ENCODE data around the gene TMEM198. TPM values are rescaled to one million over a fixed set of nuclear protein-coding genes. Genes with fewer than 3 reads are reported as not detected.

TMEM198 gene
- total RNA-seq, 2 experiments from 2014 or later, result 0.86 to 1.1 TPM

DNA sequence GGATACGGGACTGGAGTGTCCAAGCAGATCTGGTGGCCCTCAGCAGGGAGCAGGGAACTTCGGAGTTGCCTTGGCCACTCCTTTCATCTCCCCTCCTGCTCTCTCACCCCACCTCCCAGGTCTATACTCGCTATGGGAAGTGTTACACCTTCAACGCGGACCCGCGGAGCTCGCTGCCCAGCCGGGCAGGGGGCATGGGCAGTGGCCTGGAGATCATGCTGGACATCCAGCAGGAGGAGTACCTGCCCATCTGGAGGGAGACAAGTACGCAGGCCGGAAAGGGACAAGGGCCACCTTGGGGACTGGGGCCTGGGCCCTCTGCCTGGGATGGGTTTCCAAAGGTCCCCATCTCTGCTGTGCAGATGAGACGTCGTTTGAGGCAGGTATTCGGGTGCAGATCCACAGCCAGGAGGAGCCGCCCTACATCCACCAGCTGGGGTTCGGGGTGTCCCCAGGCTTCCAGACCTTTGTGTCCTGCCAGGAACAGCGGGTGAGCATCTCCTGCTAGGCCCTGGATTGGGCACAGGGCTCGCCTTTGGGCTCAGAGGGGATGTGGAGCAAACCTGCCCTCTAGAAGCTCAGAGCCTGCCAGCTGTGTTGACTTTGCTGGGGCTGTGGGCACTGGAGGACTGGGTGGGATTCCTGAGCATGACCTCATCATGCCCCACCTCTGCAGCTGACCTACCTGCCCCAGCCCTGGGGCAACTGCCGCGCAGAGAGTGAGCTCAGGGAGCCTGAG is 12.0 kb upstream of the TMEM198 start:
- CTCF ChIA-PET, result interaction anchor here (0.7 to 8.1 kb wide), 8 partner anchors 8 to 180 kb away, joined by 3 to 211 read pairs (median 4); partner anchors contain the start of genes GMPPA and STK11IP
- H3K36me3 Mint-ChIP-seq (ENCODE audit: low read depth), result no peaks in the 10 kb centered on the region
- H3K4me3 Mint-ChIP-seq, result no peak overlapping the region
- H3K9me3 Mint-ChIP-seq, result no peaks in the 10 kb centered on the region
- intact Hi-C loops (cut with micrococcal nuclease), result no loop called here
- no peak for DNase-seq
- H3K27ac Mint-ChIP-seq, result no peak overlapping the region
- H3K4me1 Mint-ChIP-seq (ENCODE audit: low read depth), result no peaks in the 10 kb centered on the region
- peaks cover 39% of the 10 kb centered on the region for H3K27me3 Mint-ChIP-seq (ENCODE audit: low read depth)

DNA sequence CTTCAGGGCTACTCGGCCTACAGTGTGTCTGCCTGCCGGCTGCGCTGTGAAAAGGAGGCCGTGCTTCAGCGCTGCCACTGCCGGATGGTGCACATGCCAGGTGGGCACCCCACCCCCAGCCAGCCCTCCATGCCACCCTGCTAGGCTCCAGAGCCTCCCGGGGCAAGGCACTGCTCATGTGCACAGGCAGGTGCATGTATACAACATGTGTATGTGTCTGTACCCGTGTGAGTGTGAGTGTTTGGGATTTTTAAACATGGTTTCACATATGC is 11.5 kb upstream of the TMEM198 start:
- no peak overlapping the region for H3K4me3 Mint-ChIP-seq
- H3K9me3 Mint-ChIP-seq, result no peaks in the 10 kb centered on the region
- CTCF ChIA-PET, result interaction anchor here (0.9 to 8.1 kb wide), 7 partner anchors 7 to 180 kb away, joined by 3 to 211 read pairs (median 4); partner anchors contain the start of genes GMPPA and STK11IP
- H3K36me3 Mint-ChIP-seq (ENCODE audit: low read depth), result no peaks in the 10 kb centered on the region
- peaks cover 34% of the 10 kb centered on the region for H3K27me3 Mint-ChIP-seq (ENCODE audit: low read depth)
- intact Hi-C loops (cut with micrococcal nuclease), result no loop called here
- no peak for DNase-seq
- H3K4me1 Mint-ChIP-seq (ENCODE audit: low read depth), result no peaks in the 10 kb centered on the region
- H3K27ac Mint-ChIP-seq, result no peak overlapping the region

DNA sequence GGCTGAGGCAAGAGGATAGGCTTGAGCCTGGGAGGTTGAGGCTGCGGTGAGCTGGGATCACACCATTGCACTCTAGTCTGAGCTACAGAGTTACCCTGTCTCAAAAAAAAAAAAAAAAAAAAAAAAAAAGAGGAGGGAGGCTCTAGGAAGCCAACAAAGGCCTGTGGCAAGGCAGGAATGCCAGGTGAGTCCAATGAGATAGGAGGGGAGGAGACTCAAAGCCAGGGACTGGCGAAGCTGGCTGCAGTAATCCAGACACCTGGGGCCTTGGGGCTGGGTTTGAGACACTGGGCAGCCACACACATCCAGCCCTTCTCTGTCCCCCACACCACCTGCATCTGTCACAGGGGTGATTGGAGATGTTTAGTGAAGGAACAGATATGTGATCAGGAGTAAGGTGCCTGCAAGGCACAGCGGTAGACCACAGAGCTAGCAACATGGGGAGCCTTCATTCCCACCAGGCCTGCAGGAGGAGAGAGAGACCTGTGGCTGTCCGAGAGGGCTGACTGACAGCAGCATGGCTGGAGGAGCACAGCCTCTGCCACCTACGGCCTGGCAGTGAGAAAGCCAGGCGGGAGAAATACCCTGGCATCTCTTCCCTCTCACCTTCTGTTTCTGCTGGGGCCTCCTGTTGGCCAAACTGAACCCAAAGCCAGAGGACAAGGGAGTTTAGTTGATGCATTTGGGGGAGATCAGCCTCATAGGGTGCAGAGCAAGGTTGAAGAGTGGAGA is 9.7 kb upstream of the TMEM198 start:
- CTCF ChIA-PET, result interaction anchor here (0.6 to 1.1 kb wide), 4 partner anchors 39 to 412 kb away, joined by 3 to 4 read pairs (median 4); a partner anchor contains a TSS
- H3K4me3 Mint-ChIP-seq, result no peak overlapping the region
- no peak overlapping the region for H3K27ac Mint-ChIP-seq
- peaks cover 4% of the 10 kb centered on the region for H3K36me3 Mint-ChIP-seq (ENCODE audit: low read depth)
- DNase-seq, result no peak
- no peaks in the 10 kb centered on the region for H3K4me1 Mint-ChIP-seq (ENCODE audit: low read depth)
- no peaks in the 10 kb centered on the region for H3K9me3 Mint-ChIP-seq
- peaks cover 21% of the 10 kb centered on the region for H3K27me3 Mint-ChIP-seq (ENCODE audit: low read depth)
- intact Hi-C loops (cut with micrococcal nuclease), result no loop called here

DNA sequence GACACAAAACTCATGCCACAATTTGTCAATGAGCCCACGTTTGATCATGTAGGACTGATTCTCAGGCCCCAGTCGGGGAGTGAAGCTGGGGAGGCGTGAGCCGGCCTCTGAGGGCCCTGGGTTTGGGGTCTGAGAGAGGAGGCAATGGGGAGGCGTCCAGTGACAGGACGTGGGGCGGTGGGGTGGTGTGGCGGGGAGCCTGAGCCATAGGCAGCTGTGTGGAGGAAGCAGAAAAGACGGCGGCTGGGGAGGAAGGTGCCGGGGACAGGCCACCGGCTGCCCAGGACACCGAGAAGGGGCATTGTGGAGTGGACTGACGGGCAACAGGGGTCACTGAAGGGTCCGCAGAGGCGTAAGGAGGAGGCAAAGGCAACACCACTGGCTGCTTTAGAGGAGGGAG is 7.4 kb upstream of the TMEM198 start:
- Mint-ChIP-seq H3K27me3 (ENCODE audit: low read depth) (peaks cover under 1% of the 10 kb centered on the region), H3K4me3 (no peak overlapping the region), H3K9me3 (no peaks in the 10 kb centered on the region), H3K27ac (no peak overlapping the region), H3K4me1 (ENCODE audit: low read depth) (peaks cover 2% of the 10 kb centered on the region), H3K36me3 (ENCODE audit: low read depth) (peaks cover 9% of the 10 kb centered on the region)
- DNase-seq, result no peak
- intact Hi-C loops (cut with micrococcal nuclease), result no loop called here
- CTCF ChIA-PET, result no interaction called here

DNA sequence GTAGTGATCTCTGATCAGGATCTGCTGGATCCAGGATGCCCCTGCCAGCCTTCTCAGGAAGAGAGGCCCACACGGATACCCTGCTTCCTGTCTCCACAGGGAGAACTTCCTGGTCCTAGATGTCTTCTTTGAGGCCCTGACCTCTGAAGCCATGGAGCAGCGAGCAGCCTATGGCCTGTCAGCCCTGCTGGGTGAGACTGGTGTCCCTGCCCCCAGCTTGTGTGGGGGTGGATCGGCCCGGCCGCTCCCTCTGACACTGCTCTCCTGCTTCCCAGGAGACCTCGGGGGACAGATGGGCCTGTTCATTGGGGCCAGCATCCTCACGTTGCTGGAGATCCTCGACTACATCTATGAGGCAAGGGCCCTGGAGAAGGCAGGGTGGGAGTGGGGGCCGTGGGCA is 6.9 kb upstream of the TMEM198 start:
- H3K9me3 Mint-ChIP-seq, result no peaks in the 10 kb centered on the region
- no peaks in the 10 kb centered on the region for H3K27me3 Mint-ChIP-seq (ENCODE audit: low read depth)
- intact Hi-C loops (cut with micrococcal nuclease), result no loop called here
- H3K27ac Mint-ChIP-seq, result no peak overlapping the region
- peaks cover 9% of the 10 kb centered on the region for H3K36me3 Mint-ChIP-seq (ENCODE audit: low read depth)
- peaks cover 5% of the 10 kb centered on the region for H3K4me1 Mint-ChIP-seq (ENCODE audit: low read depth)
- H3K4me3 Mint-ChIP-seq, result no peak overlapping the region
- CTCF ChIA-PET, result interaction anchor here (5.5 kb wide), 1 partner anchor 8 kb away, joined by 65 read pairs; no protein-coding TSS in a partner anchor
- DNase-seq, result no peak

DNA sequence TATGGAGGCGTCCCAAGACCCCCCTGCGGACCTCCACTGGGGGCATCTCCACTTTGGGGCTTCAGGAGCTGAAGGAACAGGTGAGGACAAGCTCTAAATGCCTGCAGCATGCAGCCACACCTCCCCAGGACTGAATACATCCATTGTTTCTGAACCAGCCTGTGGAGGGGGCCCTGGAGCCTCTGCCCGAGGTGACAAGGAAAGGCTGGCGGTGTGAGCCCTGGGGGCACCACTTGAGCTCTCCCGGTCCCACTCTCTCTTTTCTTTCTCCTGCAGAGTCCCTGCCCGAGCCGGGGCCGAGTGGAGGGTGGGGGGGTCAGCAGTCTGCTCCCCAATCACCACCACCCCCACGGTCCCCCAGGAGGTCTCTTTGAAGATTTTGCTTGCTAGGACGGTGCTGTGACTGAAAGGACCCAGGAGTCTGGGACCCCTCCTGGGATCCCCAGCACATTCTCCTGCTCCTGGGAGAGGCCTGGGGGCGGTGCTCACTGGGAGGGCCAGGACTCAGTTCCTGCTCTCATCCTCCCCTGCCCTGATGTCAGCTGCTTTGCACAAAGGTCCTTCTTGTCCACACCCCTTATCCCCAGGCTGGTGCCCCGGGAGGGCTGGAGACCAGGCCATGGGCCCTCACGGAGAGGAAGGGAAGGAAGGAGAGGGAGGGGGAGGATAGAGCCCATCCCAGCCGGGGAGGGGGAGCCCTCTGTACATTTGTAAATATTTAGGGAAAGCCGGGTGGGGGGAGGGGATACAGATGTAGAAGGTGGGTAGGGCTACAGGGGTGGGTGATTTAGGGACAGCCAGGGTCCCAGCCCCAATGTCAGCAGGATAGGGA is 6.0 kb upstream of the TMEM198 start:
- intact Hi-C loops (cut with micrococcal nuclease), result no loop called here
- H3K36me3 Mint-ChIP-seq (ENCODE audit: low read depth), result peaks cover 9% of the 10 kb centered on the region
- DNase-seq, result no peak
- H3K4me3 Mint-ChIP-seq, result no peak overlapping the region
- CTCF ChIA-PET, result interaction anchor here (0.6 to 5.5 kb wide), 3 partner anchors 9 to 104 kb away, joined by 3 to 65 read pairs (median 3); a partner anchor contains a TSS
- peaks cover 13% of the 10 kb centered on the region for H3K4me1 Mint-ChIP-seq (ENCODE audit: low read depth)
- no peak overlapping the region for H3K27ac Mint-ChIP-seq
- H3K27me3 Mint-ChIP-seq (ENCODE audit: low read depth), result no peaks in the 10 kb centered on the region
- H3K9me3 Mint-ChIP-seq, result no peaks in the 10 kb centered on the region

DNA sequence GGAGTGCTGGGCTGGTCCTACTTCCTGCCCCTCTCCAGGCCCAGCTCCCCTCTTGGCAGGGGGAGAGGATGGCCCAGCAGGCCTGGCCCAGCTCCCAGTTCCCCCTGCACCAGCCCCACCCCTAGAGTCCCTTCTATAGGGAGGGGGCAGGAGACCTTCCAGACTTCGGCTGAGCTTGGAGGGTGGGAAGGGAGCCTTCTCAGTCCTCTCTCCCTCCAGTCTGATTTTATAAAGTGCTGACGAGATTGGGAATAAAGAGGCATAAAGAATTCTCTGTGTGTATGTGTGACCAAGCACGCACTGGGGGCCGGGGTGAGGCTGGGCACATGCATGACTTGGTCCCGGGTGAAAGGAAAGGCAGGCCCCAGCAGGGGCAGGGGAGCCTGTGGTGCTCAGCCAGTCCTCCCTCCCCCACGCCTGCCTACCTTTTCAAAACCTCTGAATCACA is 5.3 kb upstream of the TMEM198 start:
- CTCF ChIA-PET, result interaction anchor here (0.6 to 6.0 kb wide), 4 partner anchors 9 to 103 kb away, joined by 3 to 65 read pairs (median 30); a partner anchor contains a TSS
- intact Hi-C loops (cut with micrococcal nuclease), result no loop called here
- no peak overlapping the region for H3K27ac Mint-ChIP-seq
- no peaks in the 10 kb centered on the region for H3K9me3 Mint-ChIP-seq
- H3K36me3 Mint-ChIP-seq (ENCODE audit: low read depth), result peaks cover 9% of the 10 kb centered on the region
- DNase-seq, result no peak
- peaks cover 13% of the 10 kb centered on the region for H3K4me1 Mint-ChIP-seq (ENCODE audit: low read depth)
- H3K27me3 Mint-ChIP-seq (ENCODE audit: low read depth), result no peaks in the 10 kb centered on the region
- no peak overlapping the region for H3K4me3 Mint-ChIP-seq

DNA sequence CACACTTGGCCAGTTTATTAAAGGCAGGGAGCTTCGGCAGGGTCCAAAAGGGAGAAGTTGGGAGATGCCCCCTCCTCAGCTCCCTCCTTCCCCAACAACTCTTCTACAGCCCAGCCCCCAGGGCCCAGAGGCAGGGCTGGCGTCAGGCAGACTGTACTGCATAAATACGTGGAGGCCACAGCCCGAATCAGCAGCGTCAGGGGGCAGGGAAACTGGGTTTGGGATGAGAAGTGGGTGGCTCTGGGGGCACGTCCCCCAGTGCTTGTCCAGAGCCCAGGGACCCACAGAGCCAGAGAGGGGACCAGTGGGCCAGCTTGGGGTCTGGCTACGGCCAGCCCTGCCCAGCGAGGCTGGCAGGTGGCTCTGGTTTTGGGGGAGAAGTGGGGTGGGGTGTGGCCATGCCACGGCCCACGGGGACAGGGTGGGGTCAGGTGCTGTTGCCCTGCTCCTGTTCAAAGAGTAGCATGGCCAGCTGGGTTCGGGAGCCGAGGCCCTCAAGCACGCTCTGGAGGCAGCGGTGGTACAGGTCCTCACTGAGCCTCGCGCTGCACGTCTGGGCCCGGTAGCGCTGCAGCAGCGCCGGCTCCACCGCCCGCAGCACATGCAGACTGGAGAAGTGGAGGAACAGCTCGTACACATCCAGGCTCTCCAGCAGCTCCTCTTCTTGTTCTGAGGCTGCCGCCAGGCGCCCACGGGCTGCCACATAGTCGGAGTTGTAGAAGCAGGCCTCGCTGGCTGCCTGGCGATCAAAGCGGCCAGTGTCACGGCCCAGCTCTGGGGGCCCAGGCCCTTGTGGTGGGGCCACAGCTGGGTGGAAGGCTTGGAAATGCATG is 4.7 kb upstream of the TMEM198 start:
- CTCF ChIA-PET, result interaction anchor here (0.6 to 6.0 kb wide), 5 partner anchors 10 to 147 kb away, joined by 3 to 65 read pairs (median 55); no protein-coding TSS in a partner anchor
- H3K4me3 Mint-ChIP-seq, result no peak overlapping the region
- no peaks in the 10 kb centered on the region for H3K9me3 Mint-ChIP-seq
- intact Hi-C loops (cut with micrococcal nuclease), result no loop called here
- H3K36me3 Mint-ChIP-seq (ENCODE audit: low read depth), result peaks cover 9% of the 10 kb centered on the region
- H3K27ac Mint-ChIP-seq, result no peak overlapping the region
- DNase-seq, result no peak
- H3K4me1 Mint-ChIP-seq (ENCODE audit: low read depth), result peaks cover 13% of the 10 kb centered on the region
- H3K27me3 Mint-ChIP-seq (ENCODE audit: low read depth), result no peaks in the 10 kb centered on the region

DNA sequence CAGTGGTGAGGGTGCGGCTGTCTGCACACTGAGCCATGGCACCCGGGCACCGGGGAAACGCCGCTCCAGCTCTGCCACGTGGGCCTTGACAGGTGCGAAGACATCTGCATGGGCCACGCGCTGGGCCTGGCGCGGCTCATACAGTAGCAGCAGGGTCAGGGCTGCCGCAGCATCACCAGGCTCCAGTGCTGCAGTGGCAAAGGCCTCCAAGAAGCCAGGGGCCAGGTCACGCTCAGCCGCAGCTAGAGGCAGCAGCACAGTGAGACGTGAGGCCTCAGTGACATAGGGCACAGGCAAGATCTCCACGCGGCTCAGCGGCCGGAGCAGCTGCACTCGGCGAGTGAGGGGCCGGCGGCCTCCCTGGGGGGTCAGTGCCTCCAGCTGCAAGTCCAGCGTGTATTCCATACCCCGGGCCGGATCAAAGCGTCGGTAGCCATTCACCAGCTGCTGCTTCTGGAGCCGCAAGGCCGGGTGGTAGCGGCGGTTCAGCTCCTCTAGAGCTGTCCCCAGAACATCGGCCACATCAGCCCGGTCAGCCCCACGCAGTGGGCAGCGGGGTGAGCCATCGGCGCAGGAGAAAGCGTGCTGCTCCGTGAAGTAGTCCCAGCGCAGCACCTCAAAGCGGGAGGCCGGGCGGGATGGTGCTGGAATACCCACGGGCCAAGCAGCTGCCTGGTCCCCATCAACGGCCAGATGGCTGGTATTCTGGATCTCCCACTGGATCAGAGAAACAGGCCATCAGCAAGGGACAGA is 3.7 kb upstream of the TMEM198 start:
- H3K4me3 Mint-ChIP-seq, result no peak overlapping the region
- H3K4me1 Mint-ChIP-seq (ENCODE audit: low read depth), result peaks cover 20% of the 10 kb centered on the region
- peaks cover 3% of the 10 kb centered on the region for H3K27me3 Mint-ChIP-seq (ENCODE audit: low read depth)
- H3K27ac Mint-ChIP-seq, result no peak overlapping the region
- H3K9me3 Mint-ChIP-seq, result no peaks in the 10 kb centered on the region
- DNase-seq, result no peak
- intact Hi-C loops (cut with micrococcal nuclease), result loop anchor here (5.0 kb wide), 2 partner anchors 293 to 363 kb away; partner anchors contain the start of genes CNPPD1, GLB1L, RETREG2 and STK16
- H3K36me3 Mint-ChIP-seq (ENCODE audit: low read depth), result peaks cover 9% of the 10 kb centered on the region
- CTCF ChIA-PET, result interaction anchor here (0.5 to 6.0 kb wide), 16 partner anchors 9 to 150 kb away, joined by 3 to 65 read pairs (median 12); partner anchors contain the start of gene STK11IP

DNA sequence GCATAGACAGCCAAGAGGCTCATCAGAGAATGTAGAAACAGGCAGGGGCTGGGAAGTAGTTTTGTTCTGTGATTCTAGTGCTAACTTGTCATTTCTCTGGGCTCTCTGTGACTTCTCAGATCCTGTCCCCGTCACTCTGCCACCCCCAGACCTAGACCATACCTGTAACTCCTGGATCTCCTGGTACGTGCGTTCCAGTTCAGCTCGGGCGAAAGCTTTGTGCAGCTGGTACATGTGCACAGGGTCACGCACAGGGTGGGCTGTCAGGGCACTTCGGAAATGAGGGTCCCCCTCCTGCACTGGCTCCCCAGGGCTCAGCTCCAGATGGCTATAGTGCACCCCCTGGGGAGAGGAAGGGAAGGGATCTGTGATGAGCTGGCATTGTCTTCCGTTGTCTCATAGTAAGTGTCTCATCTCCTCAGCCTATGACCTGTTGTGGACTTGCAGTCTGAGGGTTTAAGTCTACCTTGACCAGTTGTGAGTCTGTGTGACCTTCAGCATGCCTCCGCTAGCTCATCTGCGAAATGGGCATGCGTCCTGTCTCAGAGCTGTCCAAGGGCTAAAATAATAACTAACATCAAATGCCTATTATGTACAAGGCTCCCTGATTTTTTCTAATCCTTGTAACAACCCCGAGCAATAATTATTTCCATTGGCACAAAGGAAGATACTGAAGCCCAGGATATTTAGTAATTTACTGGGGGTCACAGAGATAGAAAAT is 2.9 kb upstream of the TMEM198 start:
- Mint-ChIP-seq H3K4me1 (ENCODE audit: low read depth) (peaks cover 20% of the 10 kb centered on the region), H3K4me3 (no peak overlapping the region), H3K9me3 (no peaks in the 10 kb centered on the region), H3K27ac (no peak overlapping the region), H3K27me3 (ENCODE audit: low read depth) (peaks cover 3% of the 10 kb centered on the region), H3K36me3 (ENCODE audit: low read depth) (peaks cover 9% of the 10 kb centered on the region)
- intact Hi-C loops (cut with micrococcal nuclease), result loop anchor here (1.0 to 5.0 kb wide), 6 partner anchors 19 to 364 kb away; partner anchors contain the start of genes CNPPD1, GLB1L, RETREG2 and STK16
- CTCF ChIA-PET, result interaction anchor here (0.5 to 6.0 kb wide), 34 partner anchors 8 to 857 kb away, joined by 3 to 65 read pairs (median 4); partner anchors contain the start of genes GMPPA, OBSL1 and STK11IP
- no peak for DNase-seq

All from activated naive CD4-positive, alpha-beta T cell treated with anti-CD3 and anti-CD28 coated beads for 36 hours (primary cell).